Middle frontal gyrus (tissue), 1 donor: Measurements from ENCODE around the gene SCRT2.
"Not testable (repeated sequence)": the region's sequence is repeated elsewhere in the genome, so short reads cannot be mapped to it uniquely, and the experiment has no call there.

Experiments
- DNase-seq: peaks from one replicate; pipeline ENCODE4 v3.0.0-alpha.2; 2015; ENCODE audit warnings: low spot score; ENCODE audit errors: extremely low spot score

SCRT2 gene

GRCh38 chr20:653110-653589, 22.5 kb downstream of the SCRT2 start, which contains the start of gene SRXN1:
SRXN1 (minus strand) TSS chr20:653200; CDS start chr20:653185, 15 bp downstream.
- DNase-seq: peak; percentile 45

- no peak for DNase-seq
These were observed 22.9 kb downstream of the SCRT2 start for GRCh38 chr20:652615-653109.

DNA sequence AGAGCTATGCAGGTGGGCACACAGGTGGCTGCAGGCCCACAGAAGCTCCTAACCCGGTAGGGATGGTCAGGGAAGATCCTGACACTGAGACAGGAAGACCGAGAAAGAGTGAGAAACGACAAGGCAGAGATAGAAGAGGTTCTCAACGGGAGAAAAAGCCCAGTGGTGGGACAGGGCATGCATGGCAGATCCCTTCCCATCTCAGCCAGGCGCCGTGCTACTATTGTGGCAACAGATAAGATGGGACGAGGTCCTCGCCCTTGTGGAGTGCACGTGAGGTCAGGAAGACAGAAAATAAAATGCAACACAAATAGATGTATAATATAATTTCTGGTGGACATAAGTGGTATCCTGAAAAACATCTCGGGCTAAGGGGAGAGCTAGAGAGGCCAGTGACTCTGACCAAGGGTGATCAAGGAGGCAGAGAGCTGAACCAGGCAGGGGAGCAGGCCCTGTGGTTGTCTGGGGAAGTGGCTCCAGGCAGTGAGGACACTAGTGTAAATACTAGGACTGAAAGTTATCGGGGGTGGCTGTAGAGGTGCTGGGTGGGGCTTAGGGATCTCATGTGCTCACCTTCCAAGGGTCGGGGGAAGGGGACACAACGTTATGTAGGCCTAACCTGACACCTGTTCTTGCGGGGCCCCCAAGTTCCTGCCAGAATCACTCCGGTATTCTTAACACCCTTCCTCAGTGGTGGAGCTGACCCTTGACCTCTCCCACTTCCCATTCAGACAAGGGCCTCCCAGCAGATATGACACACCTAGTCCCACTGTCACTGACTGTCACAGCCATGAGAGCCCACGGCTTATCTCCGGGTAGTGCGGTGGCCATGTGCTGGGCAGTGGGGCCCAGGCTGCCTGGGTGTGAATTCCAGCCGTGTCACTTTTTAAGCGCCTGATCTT, 23.6 kb downstream of the SCRT2 start:
- DNase-seq: no peak

GRCh38 chr20:650954-651353, 24.6 kb downstream of the SCRT2 start:
- DNase-seq: no peak

DNA sequence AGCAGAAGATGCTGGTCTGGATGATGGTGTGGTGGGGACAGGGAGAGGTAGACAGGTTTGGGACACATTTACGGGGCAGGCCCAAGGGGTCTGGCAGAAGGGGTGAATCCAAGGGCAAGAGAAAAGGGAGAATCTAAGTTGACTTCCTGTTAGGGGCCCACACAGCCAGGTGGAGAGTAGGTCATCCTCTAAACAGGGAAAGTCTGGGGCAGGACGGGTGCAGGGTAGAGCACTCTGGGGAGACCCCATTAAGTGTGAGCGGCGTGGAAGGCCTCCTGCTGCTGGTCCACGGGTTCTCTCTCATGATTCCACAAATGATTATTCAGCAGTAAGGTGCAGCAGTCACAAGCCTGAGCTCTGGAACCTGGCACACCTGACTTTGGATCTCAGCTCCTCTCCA, 25.3 kb downstream of the SCRT2 start:
- no peak for DNase-seq

GRCh38 chr20:647479-648019, 28.1 kb downstream of the SCRT2 start:
- no peak for DNase-seq

GRCh38 chr20:646868-647233, 28.8 kb downstream of the SCRT2 start:
- no peak for DNase-seq

GRCh38 chr20:646107-646867, 29.3 kb downstream of the SCRT2 start:
- no peak for DNase-seq

- peak; percentile 21 for DNase-seq
These were observed 30.1 kb downstream of the SCRT2 start for GRCh38 chr20:645318-646106.

GRCh38 chr20:644692-645317, 30.8 kb downstream of the SCRT2 start:
- DNase-seq: no peak

- no peak for DNase-seq
These were observed 33.0 kb downstream of the SCRT2 start for GRCh38 chr20:642398-643174.

DNA sequence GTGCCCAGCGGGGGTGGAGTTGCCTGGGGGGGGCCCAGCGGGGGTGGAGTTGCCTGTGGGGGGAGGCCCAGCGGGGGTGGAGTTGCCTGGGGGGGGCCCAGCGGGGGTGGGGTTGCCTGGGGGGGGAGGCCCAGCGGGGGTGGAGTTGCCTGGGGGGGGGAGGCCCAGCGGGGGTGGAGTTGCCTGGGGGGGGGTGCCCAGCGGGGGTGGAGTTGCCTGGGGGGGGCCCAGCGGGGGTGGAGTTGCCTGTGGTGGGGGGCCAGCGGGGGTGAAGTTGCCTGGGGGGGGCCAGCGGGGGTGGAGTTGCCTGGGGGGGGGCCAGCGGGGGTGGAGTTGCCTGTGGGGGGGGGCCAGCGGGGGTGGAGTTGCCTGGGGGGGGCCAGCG, 33.6 kb downstream of the SCRT2 start:
- not testable (repeated sequence) for DNase-seq

DNA sequence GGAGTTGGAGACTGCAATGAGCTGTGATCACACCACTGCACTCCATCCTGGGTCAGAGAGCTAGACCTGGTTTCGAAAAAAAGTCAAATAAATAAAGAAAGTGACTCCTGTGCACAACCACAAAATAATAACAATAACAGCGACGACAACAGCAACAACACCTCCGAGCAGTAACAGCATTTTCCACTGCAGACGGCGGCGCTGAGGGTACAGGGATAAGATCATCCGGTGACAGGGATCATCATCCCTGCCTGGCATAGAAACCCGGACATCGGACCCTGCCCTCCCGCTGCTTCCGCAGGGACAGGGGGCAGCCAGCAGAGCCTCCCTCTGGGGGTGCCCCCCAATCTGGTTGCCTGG, 34.1 kb downstream of the SCRT2 start:
- DNase-seq: no peak

- no peak for DNase-seq
These were observed 34.7 kb downstream of the SCRT2 start for GRCh38 chr20:640674-641515.

- DNase-seq: no peak
These were observed 37.0 kb downstream of the SCRT2 start for GRCh38 chr20:638579-638978.

DNA sequence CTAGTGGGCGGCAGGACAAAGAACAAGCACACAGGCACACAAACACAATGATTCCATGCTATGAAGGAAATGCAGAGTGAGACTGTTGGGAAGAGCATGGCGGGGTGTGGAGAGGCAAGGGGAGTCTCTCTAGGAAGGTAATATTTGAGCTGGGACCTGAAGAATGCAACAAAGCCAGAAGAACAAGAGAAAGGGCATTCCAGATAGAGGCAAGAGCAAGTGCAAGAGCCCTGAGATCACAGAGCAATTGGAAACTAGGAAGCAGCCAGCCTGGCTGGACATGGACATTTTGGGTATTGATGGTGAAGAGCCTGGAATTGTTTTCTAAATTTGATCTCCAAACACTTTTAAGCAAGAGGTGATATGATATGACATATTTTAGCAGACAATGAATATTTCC, 38.0 kb downstream of the SCRT2 start:
- no peak for DNase-seq

DNA sequence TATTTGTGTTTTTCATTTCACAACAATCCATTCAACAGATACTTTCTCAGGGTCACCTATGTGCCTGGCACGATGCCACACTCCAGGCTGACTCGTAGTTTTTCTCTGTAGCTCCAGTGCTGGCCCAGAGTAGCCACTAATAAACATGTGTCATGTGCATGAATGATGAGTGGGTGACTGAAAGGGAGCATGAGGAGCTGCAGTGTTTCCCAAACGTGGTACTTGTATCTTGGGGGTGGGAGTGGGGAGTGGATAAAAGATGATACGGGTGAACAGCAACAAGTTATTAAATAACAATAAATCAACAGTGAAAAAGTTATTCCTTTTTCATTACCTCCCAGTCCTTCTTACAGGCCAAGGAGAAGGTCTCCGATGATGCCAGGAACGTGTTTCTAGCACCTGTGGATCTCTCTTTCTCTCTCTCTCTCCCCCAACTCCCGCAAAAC, 39.7 kb downstream of the SCRT2 start:
- DNase-seq: no peak

DNA sequence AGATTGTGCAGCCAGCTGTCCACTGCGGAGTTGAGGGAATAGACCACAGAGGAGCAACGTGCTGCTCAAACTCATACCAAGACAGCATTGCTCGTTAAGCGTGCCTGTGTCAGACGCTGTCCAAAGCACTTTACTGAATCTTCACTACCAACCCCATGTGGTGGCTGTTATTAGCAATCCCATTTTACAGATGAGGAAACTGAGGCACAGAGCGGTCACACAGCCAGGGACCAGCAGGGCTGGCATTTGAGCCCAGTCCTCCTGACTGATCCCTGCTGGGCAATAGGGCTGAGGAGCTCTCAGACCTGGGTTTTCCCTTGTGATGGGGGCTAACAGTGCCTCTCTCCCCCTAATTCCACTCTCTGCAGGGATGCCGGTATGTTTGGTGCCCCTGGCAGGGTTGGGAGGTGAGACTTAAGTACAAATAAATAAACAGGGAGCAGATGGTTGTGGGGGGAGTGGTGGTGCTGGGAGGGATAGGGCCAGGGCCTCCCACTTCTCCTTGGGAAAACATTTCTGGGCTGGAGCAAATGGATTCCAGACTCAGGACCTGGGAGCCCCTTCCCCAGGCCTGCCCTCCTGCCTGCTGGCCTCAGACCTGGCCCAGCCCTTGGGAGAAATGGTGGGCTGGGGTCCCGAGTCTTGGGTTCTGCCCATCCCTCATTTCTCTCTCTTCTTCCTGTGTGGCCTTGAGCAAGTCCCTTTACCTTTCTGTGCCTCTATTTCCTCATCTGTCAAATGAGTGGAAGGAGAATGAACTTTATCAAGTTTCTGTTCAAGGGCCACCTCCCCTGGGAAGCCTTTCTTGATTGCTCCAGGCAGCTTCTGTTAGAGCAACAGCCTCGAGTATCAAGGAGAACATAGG, 40.3 kb downstream of the SCRT2 start:
- DNase-seq: no peak
